Testis (tissue), 2 donors: ENCODE results near the gene SBNO2.

Experiments
- CTCF ChIP-seq, 3 experiments: fragments of 450-650 bp in 2 of 3; fragments of 200-600 bp in 1 of 3; sonication (generic) in 1 of 3; IDR thresholded peaks; one replicate each; pipeline ENCODE4 v1.5.1; 2016 to 2019; ENCODE audit warnings: antibody characterized with exemption in 3 of 3, mild to moderate bottlenecking in 2 of 3, moderate library complexity in 1 of 3
- POLR2A ChIP-seq: fragments of 450-650 bp; IDR thresholded peaks from one replicate; pipeline ENCODE4 v1.6.1; 2017; ENCODE audit warnings: antibody characterized with exemption, mild to moderate bottlenecking, moderate library complexity

GRCh38 chr19:1216756-1217155 lies 42.7 kb upstream of the SBNO2 start:
- TF ChIP-seq POLR2A = no peak
- no peak for TF ChIP-seq CTCF (IDR thresholded peaks at IDR 0.05)
